IPS-NIHi11 (cell line): Measurements from ENCODE around the gene DUSP7.

ENCODE experiments used
- DNase-seq: peaks from one replicate; pipeline ENCODE4 v3.0.0; 2012; ENCODE audit warnings: mixed read lengths, low spot score

DUSP7 gene

GRCh38 chr3:52006017-52006819 is 50.2 kb downstream of the DUSP7 start:
- DNase-seq: no peak

- DNase-seq: peak; percentile 86
Observed at GRCh38 chr3:52005571-52005986, 50.8 kb downstream of the DUSP7 start.

- DNase-seq: no peak
Observed at GRCh38 chr3:52004906-52005395, 51.4 kb downstream of the DUSP7 start.

- DNase-seq: peak; percentile 64
Observed at GRCh38 chr3:52004163-52004787, 52.1 kb downstream of the DUSP7 start.

GRCh38 chr3:52002748-52003147 is 53.6 kb downstream of the DUSP7 start:
- DNase-seq: no peak

- peak; percentile 95 for DNase-seq
Observed at GRCh38 chr3:52001443-52001974, 54.9 kb downstream of the DUSP7 start.

- no peak for DNase-seq
Observed at GRCh38 chr3:51999846-52000245, 56.5 kb downstream of the DUSP7 start.
